Astrocyte of the cerebellum (primary cell): ENCODE results near the gene SPRED3.
A peak's percentile ranks its signal among the peaks of the same experiment; 100 is the strongest.
"Not testable (repeated sequence)": the region's sequence is repeated elsewhere in the genome, so short reads cannot be mapped to it uniquely, and the experiment has no call there.

Experiments used
- DNase-seq: peaks from one replicate; pipeline ENCODE4 v3.0.0-alpha.2; 2011; ENCODE audit warnings: low read depth
- H3K4me3 ChIP-seq: 2 replicates; pipeline ENCODE4 v1.5.1; 2011; ENCODE audit warnings: mild to moderate bottlenecking, low read depth, low read length, moderate library complexity
- CTCF ChIP-seq: IDR thresholded peaks from 2 replicates; pipeline ENCODE4 v1.5.1; 2012; ENCODE audit warnings: low read length, low read depth, moderate library complexity, mild to moderate bottlenecking; ENCODE audit errors: missing control alignments
- in situ Hi-C: cut with HindIII; loops from 2 replicates; pipeline ENCODE4 v1.10.0; 2017; ENCODE audit warnings: low sequenced_read_pairs

Gene SPRED3

GRCh38 chr19:38388349-38389100 lies at the start of gene SPRED3:
SPRED3 (plus strand) TSS chr19:38388697; CDS start chr19:38390303, 1,606 bp downstream.
- peak within 1 kb of the TSS; percentile 81 for H3K4me3 ChIP-seq
- no peak for DNase-seq
- no peak for TF ChIP-seq CTCF
- in situ Hi-C loops, result no loop called here

- DNase-seq, result not testable (repeated sequence)
Measured at GRCh38 chr19:38339011-38339410, 49.5 kb upstream of the SPRED3 start.

GRCh38 chr19:38340927-38341326 lies 47.6 kb upstream of the SPRED3 start:
- TF ChIP-seq CTCF, result no peak
- DNase-seq, result no peak
- in situ Hi-C loops, result no loop called here
- H3K4me3 ChIP-seq, result no peak overlapping the region

More at GRCh38 chr19:38339011-38339410, 49.5 kb upstream of the SPRED3 start:
- H3K4me3 ChIP-seq, in situ Hi-C loops: not testable (repeated sequence)

- DNase-seq, result no peak
- in situ Hi-C loops, result no loop called here
- no peak overlapping the region for H3K4me3 ChIP-seq
- no peak for TF ChIP-seq CTCF
Measured at GRCh38 chr19:38346837-38347236, 41.7 kb upstream of the SPRED3 start.

GRCh38 chr19:38350883-38351282 lies 37.6 kb upstream of the SPRED3 start:
- in situ Hi-C loops, result no loop called here
- no peak for TF ChIP-seq CTCF
- H3K4me3 ChIP-seq, result no peak overlapping the region
- DNase-seq, result no peak

- no peak for DNase-seq
- H3K4me3 ChIP-seq, result no peak overlapping the region
- no peak for TF ChIP-seq CTCF
- in situ Hi-C loops, result no loop called here
Measured at GRCh38 chr19:38351865-38352395, 36.6 kb upstream of the SPRED3 start.

- H3K4me3 ChIP-seq, result no peak overlapping the region
- in situ Hi-C loops, result no loop called here
- DNase-seq, result no peak
- TF ChIP-seq CTCF, result no peak
Measured at GRCh38 chr19:38352611-38353010, 35.9 kb upstream of the SPRED3 start.
